Activated CD8-positive, alpha-beta memory T cell treated with anti-CD3 and anti-CD28 coated beads, Interleukin-2, amount 50 U/mL, for 1 hour (primary cell): ENCODE data around the gene DYRK3.

ENCODE experiments used
- DNase-seq: peaks from one replicate; pipeline ENCODE4 v3.0.0-alpha.2; 2020; ENCODE audit errors: extremely low read depth

DYRK3 gene

GRCh38 chr1:206684003-206684402 lies 48.7 kb downstream of the DYRK3 start:
- no peak for DNase-seq

- DNase-seq = no peak
Measured at GRCh38 chr1:206684478-206685333, 49.4 kb downstream of the DYRK3 start, which contains the start of gene MAPKAPK2. Gene MAPKAPK2, plus strand, starts transcription at chr1:206684905. Its CDS starts 325 bp downstream, at chr1:206685230.

- no peak for DNase-seq
Measured at GRCh38 chr1:206685334-206685768, 50.0 kb downstream of the DYRK3 start.

GRCh38 chr1:206685769-206686477 lies 50.6 kb downstream of the DYRK3 start:
- DNase-seq = no peak

- DNase-seq = no peak
Measured at GRCh38 chr1:206686478-206687249, 51.3 kb downstream of the DYRK3 start.

GRCh38 chr1:206687251-206687914 lies 52.0 kb downstream of the DYRK3 start:
- DNase-seq = no peak

- DNase-seq = no peak
Measured at GRCh38 chr1:206687915-206688442, 52.6 kb downstream of the DYRK3 start.

GRCh38 chr1:206690516-206690915 lies 55.2 kb downstream of the DYRK3 start:
- DNase-seq = no peak

GRCh38 chr1:206691604-206692003 lies 56.3 kb downstream of the DYRK3 start:
- DNase-seq = no peak

- DNase-seq = no peak
Measured at GRCh38 chr1:206693029-206693428, 57.7 kb downstream of the DYRK3 start.

GRCh38 chr1:206693592-206693991 lies 58.3 kb downstream of the DYRK3 start:
- DNase-seq = no peak

GRCh38 chr1:206694171-206695124 lies 59.1 kb downstream of the DYRK3 start:
- DNase-seq = no peak

GRCh38 chr1:206695733-206696132 lies 60.4 kb downstream of the DYRK3 start:
- DNase-seq = no peak

- no peak for DNase-seq
Measured at GRCh38 chr1:206696812-206697585, 61.7 kb downstream of the DYRK3 start.

GRCh38 chr1:206698011-206698410 lies 62.7 kb downstream of the DYRK3 start:
- DNase-seq = no peak
